Measurements from ENCODE around the gene ABCG4.

The ABCG4 gene

DNA sequence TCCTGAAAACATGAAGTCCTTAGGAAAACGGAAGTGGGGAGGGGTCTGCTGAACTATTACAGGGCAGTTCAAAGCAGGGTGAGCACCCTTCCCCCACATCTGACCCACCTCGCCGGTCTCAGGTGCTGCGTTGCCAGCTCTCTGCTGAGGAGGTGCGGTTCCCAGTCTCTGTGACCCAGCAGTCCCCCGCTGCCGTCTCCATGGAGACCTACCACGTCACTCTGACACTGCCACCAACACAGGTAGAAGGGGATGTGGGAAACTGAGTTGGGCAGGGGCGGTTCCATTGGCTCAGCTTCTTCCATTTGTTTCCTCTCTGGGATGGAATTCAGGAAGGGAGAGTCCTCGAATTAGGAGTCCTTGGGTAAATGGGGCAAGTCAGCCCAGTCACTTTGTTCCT is 38.4 kb upstream of the ABCG4 start:
- H3K4me3 ChIP-seq (replicated peaks; ENCODE audit: low read depth, low read length) = no peak overlapping the region
- no peak for DNase-seq (ENCODE audit: low read depth)

GRCh38 chr11:119111361-119111925 is 37.4 kb upstream of the ABCG4 start:
- DNase-seq (ENCODE audit: low read depth) = no peak
- H3K4me3 ChIP-seq (replicated peaks; ENCODE audit: low read depth, low read length) = no peak overlapping the region
- TF ChIP-seq CTCF (IDR thresholded peaks at IDR 0.05; ENCODE audit: low read length, missing control alignments) = no peak

More for the DNA sequence above, 38.4 kb upstream of the ABCG4 start:
- no peak for TF ChIP-seq CTCF (IDR thresholded peaks at IDR 0.05; ENCODE audit: low read length, missing control alignments)

- no peak for TF ChIP-seq CTCF (IDR thresholded peaks at IDR 0.05; ENCODE audit: low read length, missing control alignments)
- no peak overlapping the region for H3K4me3 ChIP-seq (replicated peaks; ENCODE audit: low read depth, low read length)
- no peak for DNase-seq (ENCODE audit: low read depth)
Measured at GRCh38 chr11:119112314-119113020, 36.4 kb upstream of the ABCG4 start.

- H3K4me3 ChIP-seq (replicated peaks; ENCODE audit: low read depth, low read length) = no peak overlapping the region
- no peak for TF ChIP-seq CTCF (IDR thresholded peaks at IDR 0.05; ENCODE audit: low read length, missing control alignments)
Measured at GRCh38 chr11:119113716-119114115, 35.1 kb upstream of the ABCG4 start.

GRCh38 chr11:119114351-119114750 is 34.5 kb upstream of the ABCG4 start:
- TF ChIP-seq CTCF (IDR thresholded peaks at IDR 0.05; ENCODE audit: low read length, missing control alignments) = no peak
- H3K4me3 ChIP-seq (replicated peaks; ENCODE audit: low read depth, low read length) = no peak overlapping the region
- DNase-seq (ENCODE audit: low read depth) = no peak

More at GRCh38 chr11:119113716-119114115, 35.1 kb upstream of the ABCG4 start:
- no peak for DNase-seq (ENCODE audit: low read depth)

- TF ChIP-seq CTCF (IDR thresholded peaks at IDR 0.05; ENCODE audit: low read length, missing control alignments) = no peak
- DNase-seq (ENCODE audit: low read depth) = no peak
- H3K4me3 ChIP-seq (replicated peaks; ENCODE audit: low read depth, low read length) = no peak overlapping the region
Measured at GRCh38 chr11:119115484-119116234, 33.2 kb upstream of the ABCG4 start.
